Mesenteric fat pad (tissue), 1 donor: Measurements from ENCODE around the gene PIKFYVE. TPM values are rescaled to one million over a fixed set of nuclear protein-coding genes. Genes with fewer than 3 reads are reported as not detected.
"Not testable (repeated sequence)": the region's sequence is repeated elsewhere in the genome, so short reads cannot be mapped to it uniquely, and the experiment has no call there.

Source experiments
- DNase-seq: peaks from one replicate; pipeline ENCODE4 v3.0.0-alpha.2; 2020; ENCODE audit warnings: low spot score
- total RNA-seq: library from RNA; stranded (reverse); fragmentation: NEBNext Ultra II Directional; extraction: Animal tissue kit (Norgen Biotek cat#: 25700); gene quantifications from one replicate; pipeline ENCODE4 v1.2.1, GENCODE V29; 2021
- donor health status: DM: yes; HTN: yes; CAD: no.

The PIKFYVE gene
- total RNA-seq, 1 donor from 2014 or later, result 29.6 TPM

- DNase-seq, result peak; percentile 89
These were observed 93.6 kb downstream of the PIKFYVE start for GRCh38 chr2:208359632-208359986.

GRCh38 chr2:208360259-208361076 lies 94.4 kb downstream of the PIKFYVE start:
- DNase-seq, result no peak

GRCh38 chr2:208361077-208361441 lies 95.0 kb downstream of the PIKFYVE start:
- no peak for DNase-seq

- DNase-seq, result no peak
These were observed 97.4 kb downstream of the PIKFYVE start for GRCh38 chr2:208363485-208363884.

- no peak for DNase-seq
These were observed 100.4 kb downstream of the PIKFYVE start for GRCh38 chr2:208366215-208367127.

GRCh38 chr2:208369091-208369490 lies 103.0 kb downstream of the PIKFYVE start:
- no peak for DNase-seq

GRCh38 chr2:208370881-208371633 lies 105.0 kb downstream of the PIKFYVE start:
- DNase-seq, result no peak

GRCh38 chr2:208371634-208371935 lies 105.5 kb downstream of the PIKFYVE start:
- DNase-seq, result no peak

- no peak for DNase-seq
These were observed 107.5 kb downstream of the PIKFYVE start for GRCh38 chr2:208373460-208374089.

- no peak for DNase-seq
These were observed 109.5 kb downstream of the PIKFYVE start for GRCh38 chr2:208375491-208376068.

- not testable (repeated sequence) for DNase-seq
These were observed 111.3 kb downstream of the PIKFYVE start for GRCh38 chr2:208377344-208377860.

- no peak for DNase-seq
These were observed 113.1 kb downstream of the PIKFYVE start for GRCh38 chr2:208379192-208379591.

- no peak for DNase-seq
These were observed 118.6 kb downstream of the PIKFYVE start for GRCh38 chr2:208384637-208385036.

- no peak for DNase-seq
These were observed 120.5 kb downstream of the PIKFYVE start for GRCh38 chr2:208386541-208386940.

- no peak for DNase-seq
These were observed 123.9 kb downstream of the PIKFYVE start for GRCh38 chr2:208389940-208390339.

GRCh38 chr2:208392300-208392699 lies 126.2 kb downstream of the PIKFYVE start:
- no peak for DNase-seq

GRCh38 chr2:208396796-208397195 lies 130.7 kb downstream of the PIKFYVE start:
- DNase-seq, result not testable (repeated sequence)

GRCh38 chr2:208399201-208399600 lies 133.1 kb downstream of the PIKFYVE start:
- no peak for DNase-seq

- no peak for DNase-seq
These were observed 140.7 kb downstream of the PIKFYVE start, which contains the start of gene PTH2R for GRCh38 chr2:208406474-208407451. Gene PTH2R (plus strand): TSS chr2:208406792. CDS start chr2:208407044, 252 bp downstream.
